Measurements from ENCODE around the gene TGFBR3L. TPM values are rescaled to one million over a fixed set of nuclear protein-coding genes. Genes with fewer than 3 reads are reported as not detected.
"Not testable (repeated sequence)": the region's sequence is repeated elsewhere in the genome, so short reads cannot be mapped to it uniquely, and the experiment has no call there.

Gene TGFBR3L
- total RNA-seq, 1 experiment from 2014 or later: 12.5 TPM

GRCh38 chr19:7918062-7918614, 3.5 kb downstream of the TGFBR3L start:
- peak overlapping the region; percentile 61 to 62 for H3K4me3 ChIP-seq (ENCODE audit: low read depth in 2 of 2, low read length in 2 of 2)
- H3K4me1 ChIP-seq (ENCODE audit: control insufficient read depth, insufficient read depth, low read length): peaks cover 16% of the 10 kb centered on the region
- BruUV-seq (replicated peaks); H3K9me3 ChIP-seq (ENCODE audit: control insufficient read depth, insufficient read depth, low read depth, low read length); H3K36me3 ChIP-seq (ENCODE audit: control insufficient read depth, insufficient read depth, low read length); intact Hi-C loops (cut with micrococcal nuclease; ENCODE audit: unreplicated experiment); DNase-seq (ENCODE audit: low read depth, low spot score); ATAC-seq; in situ Hi-C loops (cut with HindIII; ENCODE audit: low pct_unique_long_range_greater_than_20kb, low sequenced_read_pairs); H3K27me3 ChIP-seq (ENCODE audit: control insufficient read depth, insufficient read depth, low read length); POLR2A ChIA-PET: not testable (repeated sequence)
- CTCF ChIA-PET: interaction anchor here (0.8 kb wide), 1 partner anchor 23 kb away, joined by 3 read pairs; no protein-coding TSS in a partner anchor
- peak overlapping the region; percentile 44 for H3K27ac ChIP-seq (ENCODE audit: low read length)
- TF ChIP-seq CTCF (IDR thresholded peaks at IDR 0.05): peak; percentile 52
- 0 out of 2 replicates have a peak, but pooled peaks have one; percentile 51 for TF ChIP-seq SIN3A (IDR thresholded peaks at IDR 0.05; ENCODE audit: borderline replicate concordance, insufficient read depth, low read depth, low read length)

- no peaks in the 10 kb centered on the region; the same call in 1 of the 2 replicates for H3K36me3 ChIP-seq (ENCODE audit: control insufficient read depth, insufficient read depth, low read length)
- POLR2A ChIA-PET: no interaction called here
- no TSS peak for BruUV-seq (replicated peaks)
- CTCF ChIA-PET: interaction anchor here (0.8 kb wide), 1 partner anchor 22 kb away, joined by 3 read pairs; no protein-coding TSS in a partner anchor
- no peaks in the 10 kb centered on the region for H3K27me3 ChIP-seq (ENCODE audit: control insufficient read depth, insufficient read depth, low read length)
- intact Hi-C loops (cut with micrococcal nuclease; ENCODE audit: unreplicated experiment): no loop called here
- TF ChIP-seq REST (IDR thresholded peaks at IDR 0.05; ENCODE audit: insufficient read depth in 1 of 2, low read depth in 2 of 2, low read length in 1 of 2) (no peak), TCF7L2 (IDR thresholded peaks at IDR 0.05; ENCODE audit: low read depth, low read length) (no peak), SIN3A (IDR thresholded peaks at IDR 0.05; ENCODE audit: borderline replicate concordance, insufficient read depth, low read depth, low read length) (no peak), CTCF (IDR thresholded peaks at IDR 0.05) (no peak)
- H3K4me1 ChIP-seq (ENCODE audit: control insufficient read depth, insufficient read depth, low read length): peaks cover 20% of the 10 kb centered on the region
- H3K27ac ChIP-seq (ENCODE audit: low read length): peak overlapping the region; percentile 44
- no peak for DNase-seq (ENCODE audit: low read depth, low spot score)
- no peak for ATAC-seq
- no peaks in the 10 kb centered on the region for H3K9me3 ChIP-seq (ENCODE audit: control insufficient read depth, insufficient read depth, low read depth, low read length)
- H3K4me3 ChIP-seq (ENCODE audit: low read depth in 2 of 2, low read length in 2 of 2): peak overlapping the region; percentile 61 to 62
- in situ Hi-C loops (cut with HindIII; ENCODE audit: low pct_unique_long_range_greater_than_20kb, low sequenced_read_pairs): no loop called here
Measured at GRCh38 chr19:7918615-7919421, 4.2 kb downstream of the TGFBR3L start.

Data from Panc1 (cell line).